ENCODE results near the gene NUP188. TPM values are rescaled to one million over a fixed set of nuclear protein-coding genes. Genes with fewer than 3 reads are reported as not detected.
A peak's percentile ranks its signal among the peaks of the same experiment; 100 is the strongest.
"Not testable (repeated sequence)": the region's sequence is repeated elsewhere in the genome, so short reads cannot be mapped to it uniquely, and the experiment has no call there.

Gene NUP188
- total RNA-seq, 2 experiments from 2014 or later = 64.2 to 65.3 TPM

GRCh38 chr9:128986671-128987070 lies 39.2 kb downstream of the NUP188 start:
- H3K9me3 Mint-ChIP-seq = no peaks in the 10 kb centered on the region
- no peaks in the 10 kb centered on the region for H3K4me1 Mint-ChIP-seq
- no peak for DNase-seq
- ATAC-seq (ENCODE audit: low read depth) = no peak
- no peaks in the 10 kb centered on the region for H3K27me3 Mint-ChIP-seq
- peaks cover 34% of the 10 kb centered on the region for H3K36me3 Mint-ChIP-seq
- no peak overlapping the region for H3K27ac Mint-ChIP-seq
- no peak overlapping the region for H3K4me3 Mint-ChIP-seq
- POLR2A ChIA-PET = no interaction called here

- Mint-ChIP-seq H3K27me3 (no peaks in the 10 kb centered on the region), H3K9me3 (no peaks in the 10 kb centered on the region), H3K4me1 (no peaks in the 10 kb centered on the region), H3K36me3 (peaks cover 25% of the 10 kb centered on the region), H3K27ac (no peak overlapping the region), H3K4me3 (no peak overlapping the region)
- DNase-seq (no peak), ATAC-seq (ENCODE audit: low read depth) (no peak)
- POLR2A ChIA-PET = no interaction called here
Measured at GRCh38 chr9:128987805-128988204, 40.3 kb downstream of the NUP188 start.

GRCh38 chr9:128992995-128993394 lies 45.5 kb downstream of the NUP188 start:
- ATAC-seq (ENCODE audit: low read depth) (no peak), DNase-seq (no peak)
- Mint-ChIP-seq H3K4me1 (no peaks in the 10 kb centered on the region), H3K4me3 (no peak overlapping the region), H3K9me3 (no peaks in the 10 kb centered on the region), H3K27ac (no peak overlapping the region), H3K36me3 (peaks cover 35% of the 10 kb centered on the region), H3K27me3 (no peaks in the 10 kb centered on the region)
- POLR2A ChIA-PET = no interaction called here

- H3K4me1 Mint-ChIP-seq = no peaks in the 10 kb centered on the region
- POLR2A ChIA-PET = no interaction called here
- no peaks in the 10 kb centered on the region for H3K9me3 Mint-ChIP-seq
- DNase-seq (no peak), ATAC-seq (ENCODE audit: low read depth) (no peak)
- H3K4me3 Mint-ChIP-seq = no peak overlapping the region
- no peaks in the 10 kb centered on the region for H3K27me3 Mint-ChIP-seq
- no peak overlapping the region for H3K27ac Mint-ChIP-seq
- H3K36me3 Mint-ChIP-seq = peaks cover 35% of the 10 kb centered on the region
Measured at GRCh38 chr9:128995791-128996190, 48.3 kb downstream of the NUP188 start.

GRCh38 chr9:128998462-128998861 lies 51.0 kb downstream of the NUP188 start:
- Mint-ChIP-seq H3K9me3 (no peaks in the 10 kb centered on the region), H3K27ac (no peak overlapping the region), H3K4me3 (no peak overlapping the region), H3K4me1 (no peaks in the 10 kb centered on the region), H3K36me3 (peaks cover 36% of the 10 kb centered on the region), H3K27me3 (no peaks in the 10 kb centered on the region)
- ATAC-seq (ENCODE audit: low read depth) = no peak
- no peak for DNase-seq
- POLR2A ChIA-PET = interaction anchor here (0.6 kb wide), 1 partner anchor 98 kb away, joined by 4 read pairs; no protein-coding TSS in a partner anchor

- no peaks in the 10 kb centered on the region for H3K9me3 Mint-ChIP-seq
- no peak overlapping the region for H3K4me3 Mint-ChIP-seq
- no peaks in the 10 kb centered on the region for H3K27me3 Mint-ChIP-seq
- DNase-seq (no peak), ATAC-seq (ENCODE audit: low read depth) (no peak)
- H3K27ac Mint-ChIP-seq = peak overlapping the region; percentile 62
- POLR2A ChIA-PET = no interaction called here
- peaks cover 30% of the 10 kb centered on the region for H3K36me3 Mint-ChIP-seq
- H3K4me1 Mint-ChIP-seq = no peaks in the 10 kb centered on the region
Measured at GRCh38 chr9:128999581-129000206, 52.2 kb downstream of the NUP188 start.

GRCh38 chr9:129001504-129002325 lies 54.2 kb downstream of the NUP188 start:
- DNase-seq = no peak
- Mint-ChIP-seq H3K4me1 (peaks cover 3% of the 10 kb centered on the region), H3K4me3 (no peak overlapping the region), H3K36me3 (peaks cover 14% of the 10 kb centered on the region), H3K9me3 (no peaks in the 10 kb centered on the region), H3K27me3 (no peaks in the 10 kb centered on the region), H3K27ac (peak overlapping the region; percentile 9)
- no peak for ATAC-seq (ENCODE audit: low read depth)
- POLR2A ChIA-PET = no interaction called here

- Mint-ChIP-seq H3K36me3 (peaks cover 8% of the 10 kb centered on the region), H3K4me1 (peaks cover 3% of the 10 kb centered on the region), H3K9me3 (no peaks in the 10 kb centered on the region), H3K27ac (no peak overlapping the region), H3K27me3 (no peaks in the 10 kb centered on the region), H3K4me3 (no peak overlapping the region)
- no peak for DNase-seq
- no peak for ATAC-seq (ENCODE audit: low read depth)
- POLR2A ChIA-PET = no interaction called here
Measured at GRCh38 chr9:129002992-129003391, 55.5 kb downstream of the NUP188 start.

- not testable (repeated sequence) for H3K27ac Mint-ChIP-seq; H3K36me3 Mint-ChIP-seq; H3K9me3 Mint-ChIP-seq; H3K4me3 Mint-ChIP-seq; H3K4me1 Mint-ChIP-seq; ATAC-seq (ENCODE audit: low read depth); DNase-seq; H3K27me3 Mint-ChIP-seq
- POLR2A ChIA-PET = interaction anchor here (0.6 to 0.7 kb wide), 3 partner anchors 14 to 77 kb away, joined by 3 to 4 read pairs (median 3); partner anchors contain the start of gene DOLPP1
Measured at GRCh38 chr9:129004173-129004572, 56.7 kb downstream of the NUP188 start.

GRCh38 chr9:129005336-129005997 lies 58.0 kb downstream of the NUP188 start:
- Mint-ChIP-seq H3K36me3 (peaks cover 6% of the 10 kb centered on the region), H3K4me1 (peaks cover 3% of the 10 kb centered on the region), H3K27me3 (no peaks in the 10 kb centered on the region), H3K27ac (peak overlapping the region; percentile 18), H3K9me3 (no peaks in the 10 kb centered on the region), H3K4me3 (no peak overlapping the region)
- ATAC-seq (ENCODE audit: low read depth) (no peak), DNase-seq (no peak)
- POLR2A ChIA-PET = interaction anchor here (0.6 to 0.7 kb wide), 2 partner anchors 12 to 17 kb away, joined by 3 to 6 read pairs; no protein-coding TSS in a partner anchor

GRCh38 chr9:129006328-129007034 lies 59.0 kb downstream of the NUP188 start:
- DNase-seq (no peak), ATAC-seq (ENCODE audit: low read depth) (peak; percentile 75)
- peaks cover 3% of the 10 kb centered on the region for H3K4me1 Mint-ChIP-seq
- H3K27me3 Mint-ChIP-seq = no peaks in the 10 kb centered on the region
- H3K9me3 Mint-ChIP-seq = no peaks in the 10 kb centered on the region
- POLR2A ChIA-PET = no interaction called here
- no peak overlapping the region for H3K4me3 Mint-ChIP-seq
- peaks cover 2% of the 10 kb centered on the region for H3K36me3 Mint-ChIP-seq
- peak overlapping the region; percentile 64 for H3K27ac Mint-ChIP-seq

GRCh38 chr9:129007035-129007765 lies 59.7 kb downstream of the NUP188 start:
- Mint-ChIP-seq H3K27me3 (no peaks in the 10 kb centered on the region), H3K36me3 (peaks cover 2% of the 10 kb centered on the region), H3K9me3 (no peaks in the 10 kb centered on the region), H3K4me3 (no peak overlapping the region), H3K4me1 (peaks cover 3% of the 10 kb centered on the region), H3K27ac (no peak overlapping the region)
- DNase-seq (no peak), ATAC-seq (ENCODE audit: low read depth) (no peak)
- POLR2A ChIA-PET = interaction anchor here (0.7 kb wide), 1 partner anchor 122 kb away, joined by 3 read pairs; no protein-coding TSS in a partner anchor
